GM12801 (cell line): ENCODE measurements around the gene SEMA5B.

ENCODE experiments used
- CTCF ChIP-seq: IDR thresholded peaks from one replicate; pipeline ENCODE4 v1.5.1; 2011; ENCODE audit warnings: control low read depth; ENCODE audit not compliant: insufficient read length; ENCODE audit errors: extremely low read depth

SEMA5B gene

GRCh38 chr3:122923611-122924010 lies 104.0 kb downstream of the SEMA5B start:
- TF ChIP-seq CTCF, result no peak

GRCh38 chr3:122921791-122922651 lies 105.5 kb downstream of the SEMA5B start:
- TF ChIP-seq CTCF, result no peak

GRCh38 chr3:122920986-122921385 lies 106.6 kb downstream of the SEMA5B start:
- TF ChIP-seq CTCF, result no peak

GRCh38 chr3:122919291-122919610 lies 108.3 kb downstream of the SEMA5B start:
- no peak for TF ChIP-seq CTCF

- no peak for TF ChIP-seq CTCF
These were observed 108.8 kb downstream of the SEMA5B start for GRCh38 chr3:122918576-122919290.

- TF ChIP-seq CTCF, result no peak
These were observed 110.2 kb downstream of the SEMA5B start for GRCh38 chr3:122917412-122917811.

- no peak for TF ChIP-seq CTCF
These were observed 111.0 kb downstream of the SEMA5B start for GRCh38 chr3:122916580-122916979.
